HCT116 (cell line): Measurements from ENCODE around the gene PLCH2.

Experiments
- ATF3 ChIP-seq: IDR thresholded peaks from 2 replicates; pipeline ENCODE4 v1.6.1; 2012
- CBX3 ChIP-seq: IDR thresholded peaks from 2 replicates; pipeline ENCODE4 v1.6.1; 2012; ENCODE audit warnings: low read depth
- CEBPB ChIP-seq: IDR thresholded peaks from 2 replicates; pipeline ENCODE4 v1.6.1; 2012; ENCODE audit warnings: low read depth
- CTCF ChIP-seq, 3 experiments: fragments of 200-600 bp in 1 of 3; sonication (generic) in 1 of 3; IDR thresholded peaks in 2 of 3; conservative IDR thresholded peaks in 1 of 3; 2 replicates each; pipeline ENCODE4 v1.5.1; 2012 to 2017; ENCODE audit warnings: low read depth in 2 of 3, low read length in 2 of 3, antibody characterized with exemption in 1 of 3, borderline replicate concordance in 1 of 3, control low read depth in 1 of 3, mild to moderate bottlenecking in 1 of 3, mixed read lengths in 1 of 3, mixed run types in 1 of 3, moderate library complexity in 1 of 3; ENCODE audit not compliant: insufficient read depth in 1 of 3
- EZH2 ChIP-seq: fragments of 200-600 bp; sonication (generic); IDR thresholded peaks from 2 replicates; pipeline ENCODE4 v1.6.1; 2017; ENCODE audit warnings: antibody characterized with exemption, mixed run types
- EZH2phosphoT487 ChIP-seq: fragments of 200-600 bp; IDR thresholded peaks from 2 replicates; pipeline ENCODE4 v1.6.1; 2018; ENCODE audit warnings: antibody characterized with exemption, borderline replicate concordance
- JUND ChIP-seq: IDR thresholded peaks from 2 replicates; pipeline ENCODE4 v1.6.1; 2012
- POLR2A ChIP-seq: IDR thresholded peaks from 2 replicates; pipeline ENCODE4 v1.7.0; 2011; ENCODE audit warnings: borderline replicate concordance; ENCODE audit not compliant: insufficient read depth, insufficient read length; ENCODE audit errors: extremely low read depth
- POLR2AphosphoS5 ChIP-seq: IDR thresholded peaks from 2 replicates; pipeline ENCODE4 v1.6.1; 2011; ENCODE audit warnings: mild to moderate bottlenecking, low read depth, low read length, moderate library complexity
- RAD21 ChIP-seq: IDR thresholded peaks from 2 replicates; pipeline ENCODE4 v1.6.1; 2012; ENCODE audit warnings: low read depth, mild to moderate bottlenecking
- SIN3A ChIP-seq: IDR thresholded peaks from 2 replicates; pipeline ENCODE4 v1.6.1; 2012; ENCODE audit warnings: low read depth
- TCF7L2 ChIP-seq: IDR thresholded peaks from 2 replicates; pipeline ENCODE4 v1.7.0; 2011; ENCODE audit warnings: borderline replicate concordance, inconsistent platforms; ENCODE audit not compliant: insufficient read depth, insufficient read length; ENCODE audit errors: extremely low read depth
- YY1 ChIP-seq: IDR thresholded peaks from 2 replicates; pipeline ENCODE4 v1.6.1; 2011; ENCODE audit warnings: low read length, low read depth, moderate library complexity, mild to moderate bottlenecking; ENCODE audit not compliant: insufficient replicate concordance; ENCODE audit errors: extremely low read depth
- ZFX ChIP-seq: fragments of 450-650 bp; IDR thresholded peaks from 2 replicates; pipeline ENCODE4 v1.6.1; 2017

GRCh38 chr1:2475571-2475970 lies 518 bp upstream of the PLCH2 start:
- no peak for TF ChIP-seq CTCF (IDR thresholded peaks at IDR 0.05 in 2 of 3, conservative IDR thresholded peaks at IDR 0.05 in 1 of 3; ENCODE audit: borderline replicate concordance in 1 of 3, insufficient read depth in 1 of 3, low read depth in 2 of 3, low read length in 2 of 3)
- TF ChIP-seq EZH2: no peak
- TF ChIP-seq ATF3: no peak
- TF ChIP-seq ZFX: no peak
- no peak for TF ChIP-seq POLR2A
- TF ChIP-seq CEBPB: no peak
- no peak for TF ChIP-seq POLR2AphosphoS5
- TF ChIP-seq CBX3: no peak
- no peak for TF ChIP-seq RAD21
- no peak for TF ChIP-seq EZH2phosphoT487
- no peak for TF ChIP-seq SIN3A
- no peak for TF ChIP-seq JUND
- TF ChIP-seq TCF7L2: no peak
- no peak for TF ChIP-seq YY1
